BE2C (cell line): ENCODE data around the gene AIF1. TPM values are rescaled to one million over a fixed set of nuclear protein-coding genes. Genes with fewer than 3 reads are reported as not detected.

Experiments used
- DNase-seq: peaks from one replicate; pipeline ENCODE4 v3.0.0-alpha.2; 2020
- H3K27me3 ChIP-seq: fragments of 250-450 bp; sonication (Bioruptor Pico); 2 replicates; pipeline ENCODE4 v1.5.1; 2020; ENCODE audit warnings: mild to moderate bottlenecking
- H3K36me3 ChIP-seq: fragments of 250-450 bp; sonication (Bioruptor Pico); 2 replicates; pipeline ENCODE4 v1.5.1; 2020; ENCODE audit warnings: mild to moderate bottlenecking
- H3K4me1 ChIP-seq: fragments of 250-450 bp; sonication (Bioruptor Pico); 2 replicates; pipeline ENCODE4 v1.5.1; 2020
- H3K4me3 ChIP-seq: 2 replicates; pipeline ENCODE4 v1.5.1; 2011; ENCODE audit warnings: low read depth, low read length
- H3K9me3 ChIP-seq: fragments of 250-450 bp; sonication (Bioruptor Pico); 2 replicates; pipeline ENCODE4 v1.5.1; 2020
- CTCF ChIP-seq: IDR thresholded peaks from 2 replicates; pipeline ENCODE4 v1.5.1; 2012; ENCODE audit warnings: mild to moderate bottlenecking, low read depth, low read length
- polyA plus RNA-seq: library from polyadenylated mRNA; unstranded; fragments of >200 nt; gene quantifications from one replicate; pipeline ENCODE4 v1.2.1, GENCODE V29; 2012; ENCODE audit warnings: low read depth, missing spikeins; ENCODE audit not compliant: insufficient read length, insufficient read depth

The AIF1 gene
- polyA plus RNA-seq, result not detected

GRCh38 chr6:31614684-31615578, at the start of gene AIF1:
AIF1 (plus strand) TSS chr6:31615234; CDS start chr6:31615330, 96 bp downstream.
- Histone ChIP-seq H3K27me3 (no peaks in the 10 kb centered on the region), H3K4me3 (no peak within 1 kb of the TSS), H3K4me1 (peaks cover 6% of the 10 kb centered on the region), H3K9me3 (no peaks in the 10 kb centered on the region), H3K36me3 (no peaks in the 10 kb centered on the region)
- no peak for DNase-seq
- no peak for TF ChIP-seq CTCF

DNA sequence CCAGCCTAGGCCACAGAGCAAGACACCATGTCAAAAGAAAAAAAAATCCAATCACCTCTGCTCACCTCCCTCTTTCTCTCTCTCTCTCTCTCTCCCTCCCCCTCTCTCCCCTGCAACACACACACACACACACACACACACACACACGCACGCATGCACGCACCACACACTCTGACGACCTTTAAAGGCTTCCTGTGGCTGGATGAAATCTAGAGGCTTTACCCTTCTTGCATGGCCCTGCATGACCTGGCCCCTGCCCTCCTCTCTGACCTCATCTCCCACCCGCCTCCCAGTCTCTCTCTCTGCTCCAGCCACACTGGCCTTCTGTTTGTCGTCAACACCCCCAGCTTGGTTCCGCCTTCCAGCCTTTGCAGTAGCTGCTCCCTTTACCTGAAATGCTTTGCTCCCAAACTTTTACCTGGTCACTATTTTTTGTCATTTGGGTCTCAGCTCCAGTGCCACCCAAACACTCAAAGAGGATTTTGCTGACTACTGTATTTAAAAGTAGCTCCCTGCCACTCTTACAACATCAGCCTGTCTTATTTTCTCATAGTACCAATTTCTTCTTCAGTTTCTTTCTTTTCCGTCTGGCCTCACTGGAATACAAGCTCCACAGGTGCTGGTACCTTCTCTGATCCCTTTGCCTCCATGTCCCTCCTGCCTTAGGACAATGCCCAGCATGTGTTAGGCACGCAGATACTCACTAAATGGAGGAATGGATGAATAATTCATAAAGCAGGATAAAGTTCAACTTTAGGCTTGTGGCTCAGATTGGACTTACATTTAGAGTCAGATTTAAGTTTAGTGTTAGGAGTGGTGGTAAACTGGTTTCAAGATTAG, 47.3 kb upstream of the AIF1 start:
- H3K36me3 ChIP-seq, result no peaks in the 10 kb centered on the region
- no peaks in the 10 kb centered on the region for H3K9me3 ChIP-seq
- no peak for DNase-seq
- no peak overlapping the region for H3K4me3 ChIP-seq
- no peak for TF ChIP-seq CTCF
- H3K27me3 ChIP-seq, result no peaks in the 10 kb centered on the region; the same call in 1 of the 2 replicates
- no peaks in the 10 kb centered on the region for H3K4me1 ChIP-seq

DNA sequence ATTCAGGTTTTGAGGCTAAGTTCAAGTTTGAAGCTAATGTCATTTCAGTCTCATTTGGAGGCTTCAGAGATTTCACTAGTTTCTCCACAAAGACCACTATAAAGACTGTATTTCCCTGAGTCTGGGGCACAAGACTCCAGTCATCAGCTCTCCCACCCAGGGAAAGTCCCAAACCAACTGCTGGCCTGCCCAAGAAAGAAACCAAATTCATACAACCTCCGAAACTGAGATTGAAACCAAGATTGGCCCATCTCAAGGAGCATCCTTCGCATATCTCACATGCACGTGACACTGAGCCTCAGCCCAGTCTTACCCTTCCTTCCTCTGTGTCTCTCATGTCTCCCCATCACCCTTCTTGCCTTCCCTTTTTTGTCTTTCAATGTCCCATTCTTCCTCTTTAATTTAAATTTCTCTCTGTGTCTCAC, 46.5 kb upstream of the AIF1 start:
- no peak for DNase-seq
- Histone ChIP-seq H3K4me1 (no peaks in the 10 kb centered on the region), H3K36me3 (no peaks in the 10 kb centered on the region), H3K4me3 (no peak overlapping the region), H3K27me3 (no peaks in the 10 kb centered on the region; the same call in 1 of the 2 replicates), H3K9me3 (no peaks in the 10 kb centered on the region)
- TF ChIP-seq CTCF, result no peak

GRCh38 chr6:31569861-31570536, 45.0 kb upstream of the AIF1 start:
- H3K4me3 ChIP-seq, result no peak overlapping the region
- no peaks in the 10 kb centered on the region for H3K9me3 ChIP-seq
- no peak for DNase-seq
- no peak for TF ChIP-seq CTCF
- H3K4me1 ChIP-seq, result no peaks in the 10 kb centered on the region
- H3K36me3 ChIP-seq, result no peaks in the 10 kb centered on the region
- H3K27me3 ChIP-seq, result no peaks in the 10 kb centered on the region; the same call in 1 of the 2 replicates

- no peak for TF ChIP-seq CTCF
- H3K4me3 ChIP-seq, result no peak within 1 kb of the TSS
- no peaks in the 10 kb centered on the region for H3K9me3 ChIP-seq
- no peaks in the 10 kb centered on the region; the same call in 1 of the 2 replicates for H3K27me3 ChIP-seq
- no peak for DNase-seq
- no peaks in the 10 kb centered on the region for H3K36me3 ChIP-seq
- H3K4me1 ChIP-seq, result peaks cover 6% of the 10 kb centered on the region; the same call in 1 of the 2 replicates
These were observed 42.8 kb upstream of the AIF1 start, which contains the start of gene LTA for GRCh38 chr6:31572041-31572911. LTA (plus strand) TSS chr6:31572289; CDS start chr6:31572743, 454 bp downstream.
